Upper lobe of left lung (tissue), 6 donors: ENCODE data around the gene LSM3. TPM values are rescaled to one million over a fixed set of nuclear protein-coding genes. Genes with fewer than 3 reads are reported as not detected.

Experiments
- ATAC-seq, 2 donors: fragments of 200-7000 bp; cut with Tn5 transposase; one replicate each; pipeline ENCODE4 v1.9.1; 2022; ENCODE audit warnings: mild to moderate bottlenecking in 2 of 2, moderate library complexity in 2 of 2; ENCODE audit not compliant: low FRiP score in 2 of 2
- DNase-seq, 2 donors: peaks; one replicate each; pipeline ENCODE4 v3.0.0-alpha.2; 2019 to 2020
- H3K27ac ChIP-seq, 4 donors: fragments of 200-600 bp; sonication (generic); one replicate each; pipeline ENCODE4 v1.5.1; 2016 to 2019
- H3K27me3 ChIP-seq, 4 donors: fragments of 200-600 bp; sonication (generic); one replicate each; pipeline ENCODE4 v1.5.1; 2017 to 2019
- H3K36me3 ChIP-seq, 4 donors: fragments of 200-600 bp; sonication (generic); one replicate each; pipeline ENCODE4 v1.5.1; 2016 to 2019
- H3K4me1 ChIP-seq, 4 donors: fragments of 200-600 bp; sonication (generic); one replicate each; pipeline ENCODE4 v1.5.1; 2018 to 2019
- H3K4me3 ChIP-seq, 4 donors: fragments of 200-600 bp; sonication (generic); one replicate each; pipeline ENCODE4 v1.5.1; 2017 to 2019; ENCODE audit warnings: mild to moderate bottlenecking in 2 of 4, moderate library complexity in 1 of 4
- H3K9me3 ChIP-seq, 4 donors: fragments of 200-600 bp; sonication (generic); one replicate each; pipeline ENCODE4 v1.5.1; 2018 to 2019
- EP300 ChIP-seq, 4 donors: sonication (generic); formaldehyde crosslinking; IDR thresholded peaks; one replicate each; pipeline ENCODE4 v1.5.1; 2017; ENCODE audit warnings: antibody characterized with exemption in 4 of 4, control low read depth in 2 of 4
- POLR2A ChIP-seq, 4 donors: fragments of 450-650 bp; IDR thresholded peaks; one replicate each; pipeline ENCODE4 v1.5.1; 2016 to 2017; ENCODE audit warnings: antibody characterized with exemption in 4 of 4, mild to moderate bottlenecking in 2 of 4
- POLR2AphosphoS5 ChIP-seq, 2 donors: sonication (generic); formaldehyde crosslinking; IDR thresholded peaks; one replicate each; pipeline ENCODE4 v1.5.1; 2017; ENCODE audit warnings: antibody characterized with exemption in 2 of 2
- WGBS, 2 donors: methylation state at CpG; one replicate each; pipeline ENCODE4 v1.1.5; 2017 to 2018; 5-methylcytosine and 5-hydroxymethylcytosine counted together
- total RNA-seq, 6 donors: library from RNA; depleted of rRNA in 4 of 6; stranded (reverse); fragments of >200 nt in 4 of 6; gene quantifications; one replicate each; pipeline versions ENCODE4 v1.1.0 to v1.2.1, GENCODE V29; 2016 to 2021
- TF ChIP-seq, protein P1 (sequence below), 6 experiments: fragments of 450-650 bp in 4 of 6; fragments of 200-600 bp in 2 of 6; sonication (generic) in 2 of 6; IDR thresholded peaks; one replicate each; pipeline ENCODE4 v1.5.1; 2016 to 2019; ENCODE audit warnings: antibody characterized with exemption in 6 of 6
- donor health status: DM: no; HTN: no; CAD: no; lungs with moderate emphysema.
- donor health status: DM: no; HTN: yes; CAD: no; lungs with severe emphysema.

LSM3 gene
- total RNA-seq, 6 donors from 2014 or later = 2.1 to 10.3 (median 8.6) TPM

DNA sequence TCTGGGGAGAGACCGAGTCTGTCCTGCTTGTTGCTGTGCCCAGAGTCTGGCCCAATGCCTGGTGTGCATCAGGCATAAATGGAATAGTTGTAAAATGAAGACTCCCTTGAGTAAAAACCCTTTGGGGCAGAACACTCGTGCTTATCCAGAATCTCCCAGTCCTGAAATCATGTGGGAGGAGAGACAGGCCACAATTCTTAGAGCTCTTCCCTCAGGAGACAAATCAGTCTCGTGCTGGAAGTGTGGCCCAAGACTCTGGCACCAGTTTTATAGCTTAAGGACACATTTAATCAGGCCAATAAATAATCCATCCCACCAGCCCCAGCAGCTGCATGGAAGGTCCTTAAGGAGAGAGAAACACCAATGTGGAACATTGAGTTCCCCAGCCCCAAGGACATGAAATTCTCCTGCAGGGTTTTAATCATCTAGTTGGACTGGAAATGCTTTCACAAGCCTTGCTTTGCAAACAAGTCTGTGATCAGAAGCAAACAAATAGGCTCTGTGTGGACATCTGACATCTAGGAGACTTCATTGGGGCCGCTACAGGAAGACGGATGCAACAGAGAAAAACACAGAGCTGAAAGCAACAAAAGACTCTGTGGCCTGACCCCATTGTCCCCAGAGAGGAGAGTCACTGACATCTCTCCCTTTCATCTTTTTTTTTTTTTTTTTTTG lies 70.4 kb downstream of the LSM3 start:
- H3K9me3 ChIP-seq = no peaks in the 10 kb centered on the region
- 76 to 79% methylated on average over 5 of the region's 5 CpGs for WGBS, 2 donors
- H3K27ac ChIP-seq = peak overlapping the region in 2 of 4 donors; percentile 40 to 68
- no peaks in the 10 kb centered on the region for H3K4me1 ChIP-seq
- H3K4me3 ChIP-seq = no peak overlapping the region
- DNase-seq (no peak), ATAC-seq (no peak)
- H3K36me3 ChIP-seq = no peaks in the 10 kb centered on the region
- TF ChIP-seq POLR2A (IDR thresholded peaks at IDR 0.05) (no peak), POLR2AphosphoS5 (IDR thresholded peaks at IDR 0.05) (peak in 1 of 2 donors; percentile 61), EP300 (IDR thresholded peaks at IDR 0.05) (peak in 2 of 4 donors; percentile 26 to 54)
- TF ChIP-seq, protein P1, sequence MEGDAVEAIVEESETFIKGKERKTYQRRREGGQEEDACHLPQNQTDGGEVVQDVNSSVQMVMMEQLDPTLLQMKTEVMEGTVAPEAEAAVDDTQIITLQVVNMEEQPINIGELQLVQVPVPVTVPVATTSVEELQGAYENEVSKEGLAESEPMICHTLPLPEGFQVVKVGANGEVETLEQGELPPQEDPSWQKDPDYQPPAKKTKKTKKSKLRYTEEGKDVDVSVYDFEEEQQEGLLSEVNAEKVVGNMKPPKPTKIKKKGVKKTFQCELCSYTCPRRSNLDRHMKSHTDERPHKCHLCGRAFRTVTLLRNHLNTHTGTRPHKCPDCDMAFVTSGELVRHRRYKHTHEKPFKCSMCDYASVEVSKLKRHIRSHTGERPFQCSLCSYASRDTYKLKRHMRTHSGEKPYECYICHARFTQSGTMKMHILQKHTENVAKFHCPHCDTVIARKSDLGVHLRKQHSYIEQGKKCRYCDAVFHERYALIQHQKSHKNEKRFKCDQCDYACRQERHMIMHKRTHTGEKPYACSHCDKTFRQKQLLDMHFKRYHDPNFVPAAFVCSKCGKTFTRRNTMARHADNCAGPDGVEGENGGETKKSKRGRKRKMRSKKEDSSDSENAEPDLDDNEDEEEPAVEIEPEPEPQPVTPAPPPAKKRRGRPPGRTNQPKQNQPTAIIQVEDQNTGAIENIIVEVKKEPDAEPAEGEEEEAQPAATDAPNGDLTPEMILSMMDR (IDR thresholded peaks at IDR 0.05) = no peak
- no peaks in the 10 kb centered on the region for H3K27me3 ChIP-seq

Other genes with a start within 250 kb of the LSM3 start
- gene CHCHD4, start 53.9 kb upstream of the LSM3 start, total RNA-seq = 10 to 100 TPM in 3 of 6 donors, 1 to 10 TPM in 3; 2.1 to 13.2 (median 10.5) TPM
- 100 to 1,000 TPM in 2 of 6 donors, 10 to 100 TPM in 4; 48.2 to 158 (median 87.7) TPM for gene TMEM43, start 53.8 kb upstream of the LSM3 start, total RNA-seq
- 10 to 100 TPM; 33.8 to 87.0 (median 46.6) TPM for gene XPC, start 216 bp upstream of the LSM3 start, total RNA-seq
- gene SLC6A6, start 223.8 kb downstream of the LSM3 start, total RNA-seq = 100 to 1,000 TPM in 2 of 6 donors, 10 to 100 TPM in 4; 60.6 to 154 (median 92.8) TPM